GM13976 (cell line): ENCODE results near the gene ITPR1.

Experiments used
- DNase-seq: peaks from one replicate; pipeline ENCODE4 v3.0.0; 2012; ENCODE audit warnings: low spot score
- in situ Hi-C: fragments of 300-500 bp; cut with MboI; formaldehyde crosslinking; loops from one replicate; pipeline ENCODE4 v1.12.0; 2022; ENCODE audit warnings: low sequenced_read_pairs, mixed read lengths, inconsistent platforms; ENCODE audit not compliant: unreplicated experiment
- TF ChIP-seq, protein P1 (sequence below): IDR thresholded peaks from 2 replicates; pipeline ENCODE4 v1.5.1; 2012; ENCODE audit warnings: borderline replicate concordance, mild to moderate bottlenecking; ENCODE audit not compliant: insufficient read depth; ENCODE audit errors: extremely low read depth, missing control alignments, control extremely low read depth

Gene ITPR1

GRCh38 chr3:4531478-4532025 is 38.4 kb downstream of the ITPR1 start:
- no peak for DNase-seq
- TF ChIP-seq, protein P1, sequence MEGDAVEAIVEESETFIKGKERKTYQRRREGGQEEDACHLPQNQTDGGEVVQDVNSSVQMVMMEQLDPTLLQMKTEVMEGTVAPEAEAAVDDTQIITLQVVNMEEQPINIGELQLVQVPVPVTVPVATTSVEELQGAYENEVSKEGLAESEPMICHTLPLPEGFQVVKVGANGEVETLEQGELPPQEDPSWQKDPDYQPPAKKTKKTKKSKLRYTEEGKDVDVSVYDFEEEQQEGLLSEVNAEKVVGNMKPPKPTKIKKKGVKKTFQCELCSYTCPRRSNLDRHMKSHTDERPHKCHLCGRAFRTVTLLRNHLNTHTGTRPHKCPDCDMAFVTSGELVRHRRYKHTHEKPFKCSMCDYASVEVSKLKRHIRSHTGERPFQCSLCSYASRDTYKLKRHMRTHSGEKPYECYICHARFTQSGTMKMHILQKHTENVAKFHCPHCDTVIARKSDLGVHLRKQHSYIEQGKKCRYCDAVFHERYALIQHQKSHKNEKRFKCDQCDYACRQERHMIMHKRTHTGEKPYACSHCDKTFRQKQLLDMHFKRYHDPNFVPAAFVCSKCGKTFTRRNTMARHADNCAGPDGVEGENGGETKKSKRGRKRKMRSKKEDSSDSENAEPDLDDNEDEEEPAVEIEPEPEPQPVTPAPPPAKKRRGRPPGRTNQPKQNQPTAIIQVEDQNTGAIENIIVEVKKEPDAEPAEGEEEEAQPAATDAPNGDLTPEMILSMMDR: no peak
- in situ Hi-C loops: no loop called here

GRCh38 chr3:4532535-4533112 is 39.5 kb downstream of the ITPR1 start:
- in situ Hi-C loops: no loop called here
- TF ChIP-seq, protein P1: no peak
- no peak for DNase-seq

DNA sequence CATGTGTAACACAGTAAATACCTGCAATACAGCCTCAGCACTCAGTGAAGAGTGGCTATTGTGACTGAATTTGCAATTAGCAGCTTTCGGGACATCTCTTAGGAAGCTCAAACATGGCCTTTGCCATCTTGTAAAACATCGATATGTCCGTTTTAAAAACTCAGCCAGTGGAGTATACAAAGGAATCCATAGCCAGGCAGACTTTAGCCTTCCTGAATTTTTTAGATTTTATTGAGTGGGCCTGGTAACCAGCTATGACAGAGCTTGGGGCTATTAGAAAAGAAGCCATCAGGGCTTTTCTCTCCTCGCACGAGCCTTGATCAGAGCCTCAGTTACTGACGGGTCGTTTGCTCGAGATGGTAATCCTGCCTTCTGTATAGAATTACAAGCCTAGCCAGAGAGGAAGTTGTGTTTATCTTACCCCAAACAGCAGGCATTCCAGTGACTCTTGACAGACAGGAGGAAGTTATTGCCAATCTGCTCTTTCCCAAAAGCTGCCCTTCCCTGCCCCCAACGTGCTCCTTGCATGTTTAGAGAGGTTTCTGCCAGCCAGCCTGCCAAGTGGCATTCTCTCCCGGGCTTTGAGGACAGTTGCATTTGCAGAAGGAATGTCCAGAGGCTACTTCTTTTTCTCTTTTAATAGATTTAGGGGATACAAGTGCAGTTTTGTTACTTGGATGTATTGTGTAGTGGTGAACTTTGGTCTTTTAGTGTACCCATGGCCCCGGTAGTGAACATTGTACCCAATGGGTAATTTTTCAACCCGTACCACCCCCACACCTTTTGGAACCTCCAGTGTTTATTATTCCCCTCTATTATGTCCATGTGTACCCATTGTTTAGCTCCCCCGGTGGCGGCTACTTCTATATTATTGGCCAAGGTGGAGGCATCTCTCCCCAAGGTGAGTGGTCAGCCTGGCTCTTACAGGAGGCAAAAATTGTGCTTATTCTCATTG is 40.6 kb downstream of the ITPR1 start:
- in situ Hi-C loops: no loop called here
- TF ChIP-seq, protein P1: no peak
- DNase-seq: no peak

DNA sequence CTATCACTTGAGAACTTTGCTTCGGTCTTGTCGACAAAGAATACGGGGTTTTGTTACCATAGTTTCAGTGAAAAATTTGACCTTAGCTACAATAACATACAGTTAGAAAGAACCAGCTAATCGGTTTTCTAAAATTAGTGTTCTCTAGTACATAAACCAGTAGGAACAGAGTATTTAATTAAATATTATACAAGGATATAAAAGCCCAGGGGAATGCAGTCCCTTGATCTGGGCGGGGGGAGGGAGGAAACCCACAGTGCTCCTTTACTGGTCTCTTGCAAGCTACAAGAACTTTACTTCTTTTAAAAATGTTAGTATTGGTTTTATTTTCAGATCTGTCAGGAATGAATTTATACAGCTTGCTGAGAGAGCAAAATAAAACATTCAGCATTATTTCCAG is 41.8 kb downstream of the ITPR1 start:
- no peak for DNase-seq
- TF ChIP-seq, protein P1: no peak
- in situ Hi-C loops: no loop called here

- in situ Hi-C loops: no loop called here
- DNase-seq: no peak
- TF ChIP-seq, protein P1: no peak
These were observed 43.1 kb downstream of the ITPR1 start for GRCh38 chr3:4536260-4536659.

GRCh38 chr3:4540267-4540666 is 47.1 kb downstream of the ITPR1 start:
- TF ChIP-seq, protein P1: no peak
- in situ Hi-C loops: no loop called here
- DNase-seq: no peak
